Upper lobe of left lung (tissue), 4 donors: Measurements from ENCODE around the gene SOX5.

Experiments
- CTCF ChIP-seq, 6 experiments: fragments of 450-650 bp in 4 of 6; fragments of 200-600 bp in 2 of 6; sonication (generic) in 2 of 6; IDR thresholded peaks; one replicate each; pipeline ENCODE4 v1.5.1; 2016 to 2019; ENCODE audit warnings: antibody characterized with exemption in 6 of 6
- EP300 ChIP-seq, 4 donors: sonication (generic); formaldehyde crosslinking; IDR thresholded peaks; one replicate each; pipeline ENCODE4 v1.5.1; 2017; ENCODE audit warnings: antibody characterized with exemption in 4 of 4, control low read depth in 2 of 4
- POLR2A ChIP-seq, 4 donors: fragments of 450-650 bp; IDR thresholded peaks; one replicate each; pipeline ENCODE4 v1.5.1; 2016 to 2017; ENCODE audit warnings: antibody characterized with exemption in 4 of 4, mild to moderate bottlenecking in 2 of 4
- POLR2AphosphoS5 ChIP-seq, 2 donors: sonication (generic); formaldehyde crosslinking; IDR thresholded peaks; one replicate each; pipeline ENCODE4 v1.5.1; 2017; ENCODE audit warnings: antibody characterized with exemption in 2 of 2

- TF ChIP-seq POLR2AphosphoS5 (IDR thresholded peaks at IDR 0.05): no peak
- no peak for TF ChIP-seq CTCF (IDR thresholded peaks at IDR 0.05)
- no peak for TF ChIP-seq EP300 (IDR thresholded peaks at IDR 0.05)
- no peak for TF ChIP-seq POLR2A (IDR thresholded peaks at IDR 0.05)
Measured at GRCh38 chr12:23648546-23648945, 300.9 kb downstream of the SOX5 start.
